Measurements from ENCODE around the gene OXT.

OXT gene

GRCh38 chr20:3107464-3108025, 36.1 kb downstream of the OXT start:
- Histone ChIP-seq H3K9me3 (ENCODE audit: control insufficient read depth, insufficient read depth, low read depth, low read length) (no peaks in the 10 kb centered on the region), H3K4me3 (ENCODE audit: low read depth, low read length) (no peak overlapping the region), H3K4me1 (ENCODE audit: control insufficient read depth, insufficient read depth, low read length) (no peaks in the 10 kb centered on the region), H3K27ac (ENCODE audit: extremely low read depth, low read depth, low read length) (no peak overlapping the region), H3K36me3 (ENCODE audit: control insufficient read depth in 2 of 2, insufficient read depth in 1 of 2, low read length in 2 of 2) (peaks cover 0 to 8% of the 10 kb centered on the region in 2 experiments; a peak in 2 of 3 replicates)
- TF ChIP-seq KLF16 (tag by site-specific recombination; IDR thresholded peaks at IDR 0.05) (no peak), ZNF529 (tag by site-specific recombination; IDR thresholded peaks at IDR 0.05; ENCODE audit: insufficient replicate concordance) (no peak), ZFP3 (tag by site-specific recombination; IDR thresholded peaks at IDR 0.05; ENCODE audit: low read depth) (no peak), ZNF223 (tag by site-specific recombination; IDR thresholded peaks at IDR 0.05) (no peak), ZNF175 (tag by site-specific recombination; IDR thresholded peaks at IDR 0.05) (no peak), MEIS1 (CRISPR knock-in tag; IDR thresholded peaks at IDR 0.05; ENCODE audit: borderline replicate concordance) (no peak), ZNF707 (tag by site-specific recombination; IDR thresholded peaks at IDR 0.05) (no peak), ZNF174 (tag by site-specific recombination; IDR thresholded peaks at IDR 0.05) (no peak)
- TF ChIP-seq, protein P1, sequence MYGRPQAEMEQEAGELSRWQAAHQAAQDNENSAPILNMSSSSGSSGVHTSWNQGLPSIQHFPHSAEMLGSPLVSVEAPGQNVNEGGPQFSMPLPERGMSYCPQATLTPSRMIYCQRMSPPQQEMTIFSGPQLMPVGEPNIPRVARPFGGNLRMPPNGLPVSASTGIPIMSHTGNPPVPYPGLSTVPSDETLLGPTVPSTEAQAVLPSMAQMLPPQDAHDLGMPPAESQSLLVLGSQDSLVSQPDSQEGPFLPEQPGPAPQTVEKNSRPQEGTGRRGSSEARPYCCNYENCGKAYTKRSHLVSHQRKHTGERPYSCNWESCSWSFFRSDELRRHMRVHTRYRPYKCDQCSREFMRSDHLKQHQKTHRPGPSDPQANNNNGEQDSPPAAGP (tag by site-specific recombination; IDR thresholded peaks at IDR 0.05), result no peak
- CTCF ChIA-PET, result interaction anchor here (1.3 kb wide), 1 partner anchor 54 kb away, joined by 4 read pairs; no protein-coding TSS in a partner anchor
- POLR2A ChIA-PET, result no interaction called here

- peaks cover 0 to 12% of the 10 kb centered on the region in 2 experiments; a peak in 2 of 3 replicates for H3K36me3 ChIP-seq (ENCODE audit: control insufficient read depth in 2 of 2, insufficient read depth in 1 of 2, low read length in 2 of 2)
- CTCF ChIA-PET, result interaction anchor here (0.5 to 0.7 kb wide), 4 partner anchors 8 to 747 kb away, joined by 3 to 4 read pairs (median 3); no protein-coding TSS in a partner anchor
- H3K4me1 ChIP-seq (ENCODE audit: control insufficient read depth, insufficient read depth, low read length), result no peaks in the 10 kb centered on the region
- H3K27ac ChIP-seq (ENCODE audit: extremely low read depth, low read depth, low read length), result no peak overlapping the region
- H3K4me3 ChIP-seq (ENCODE audit: low read depth, low read length), result no peak overlapping the region
- H3K9me3 ChIP-seq (ENCODE audit: control insufficient read depth, insufficient read depth, low read depth, low read length), result no peaks in the 10 kb centered on the region
- POLR2A ChIA-PET, result interaction anchor here (0.6 kb wide), 1 partner anchor 321 kb away, joined by 3 read pairs; no protein-coding TSS in a partner anchor
- TF ChIP-seq ZNF23 (tag by site-specific recombination; IDR thresholded peaks at IDR 0.05; ENCODE audit: borderline replicate concordance), result no peak
- no peak for TF ChIP-seq REST (tag by site-specific recombination; IDR thresholded peaks at IDR 0.05)
- TF ChIP-seq SETDB1 (IDR thresholded peaks at IDR 0.05; ENCODE audit: insufficient read length, low read length), result no peak
- TF ChIP-seq, protein P2, sequence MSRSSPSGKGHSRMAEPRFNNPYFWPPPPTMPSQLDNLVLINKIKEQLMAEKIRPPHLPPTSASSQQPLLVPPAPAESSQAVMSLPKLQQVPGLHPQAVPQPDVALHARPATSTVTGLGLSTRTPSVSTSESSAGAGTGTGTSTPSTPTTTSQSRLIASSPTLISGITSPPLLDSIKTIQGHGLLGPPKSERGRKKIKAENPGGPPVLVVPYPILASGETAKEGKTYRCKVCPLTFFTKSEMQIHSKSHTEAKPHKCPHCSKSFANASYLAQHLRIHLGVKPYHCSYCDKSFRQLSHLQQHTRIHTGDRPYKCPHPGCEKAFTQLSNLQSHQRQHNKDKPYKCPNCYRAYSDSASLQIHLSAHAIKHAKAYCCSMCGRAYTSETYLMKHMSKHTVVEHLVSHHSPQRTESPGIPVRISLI (tag by site-specific recombination; IDR thresholded peaks at IDR 0.05), result no peak
- TF ChIP-seq BCL6B (tag by site-specific recombination; IDR thresholded peaks at IDR 0.05), result no peak
- no peak for TF ChIP-seq ZNF175 (tag by site-specific recombination; IDR thresholded peaks at IDR 0.05)
- peak; percentile 56; the same call in 1 of the 2 replicates for TF ChIP-seq ZFHX2 (tag by site-specific recombination; conservative IDR thresholded peaks at IDR 0.05)
- no peak for TF ChIP-seq ZNF561 (tag by site-specific recombination; IDR thresholded peaks at IDR 0.05; ENCODE audit: borderline replicate concordance)
- no peak for TF ChIP-seq GFI1B (tag by site-specific recombination; IDR thresholded peaks at IDR 0.05)
- no peak for TF ChIP-seq MZF1 (tag by site-specific recombination; IDR thresholded peaks at IDR 0.05; ENCODE audit: borderline replicate concordance)
- TF ChIP-seq EGR2 (tag by site-specific recombination; IDR thresholded peaks at IDR 0.05; ENCODE audit: low read depth), result peak; percentile 70
- no peak for TF ChIP-seq ZNF670 (tag by site-specific recombination; IDR thresholded peaks at IDR 0.05; ENCODE audit: low read depth)
- no peak for TF ChIP-seq ZEB2 (tag by site-specific recombination; IDR thresholded peaks at IDR 0.05)
- TF ChIP-seq BCL11B (tag by site-specific recombination; IDR thresholded peaks at IDR 0.05; ENCODE audit: low read depth), result no peak
- TF ChIP-seq, protein P3, sequence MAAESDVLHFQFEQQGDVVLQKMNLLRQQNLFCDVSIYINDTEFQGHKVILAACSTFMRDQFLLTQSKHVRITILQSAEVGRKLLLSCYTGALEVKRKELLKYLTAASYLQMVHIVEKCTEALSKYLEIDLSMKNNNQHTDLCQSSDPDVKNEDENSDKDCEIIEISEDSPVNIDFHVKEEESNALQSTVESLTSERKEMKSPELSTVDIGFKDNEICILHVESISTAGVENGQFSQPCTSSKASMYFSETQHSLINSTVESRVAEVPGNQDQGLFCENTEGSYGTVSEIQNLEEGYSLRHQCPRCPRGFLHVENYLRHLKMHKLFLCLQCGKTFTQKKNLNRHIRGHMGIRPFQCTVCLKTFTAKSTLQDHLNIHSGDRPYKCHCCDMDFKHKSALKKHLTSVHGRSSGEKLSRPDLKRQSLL (tag by site-specific recombination; IDR thresholded peaks at IDR 0.05), result no peak
- no peak for TF ChIP-seq ZNF555 (tag by site-specific recombination; conservative IDR thresholded peaks at IDR 0.05)
- no peak for TF ChIP-seq KLF10 (tag by site-specific recombination; IDR thresholded peaks at IDR 0.05)
Observed at GRCh38 chr20:3109350-3110302, 38.2 kb downstream of the OXT start.
